ENCODE results near the gene METTL4. TPM values are rescaled to one million over a fixed set of nuclear protein-coding genes. Genes with fewer than 3 reads are reported as not detected.

METTL4 gene
- polyA plus RNA-seq, 2 of the 4 experiments (the other 2 are of a cell fraction) = 7.1 to 14.9 TPM

DNA sequence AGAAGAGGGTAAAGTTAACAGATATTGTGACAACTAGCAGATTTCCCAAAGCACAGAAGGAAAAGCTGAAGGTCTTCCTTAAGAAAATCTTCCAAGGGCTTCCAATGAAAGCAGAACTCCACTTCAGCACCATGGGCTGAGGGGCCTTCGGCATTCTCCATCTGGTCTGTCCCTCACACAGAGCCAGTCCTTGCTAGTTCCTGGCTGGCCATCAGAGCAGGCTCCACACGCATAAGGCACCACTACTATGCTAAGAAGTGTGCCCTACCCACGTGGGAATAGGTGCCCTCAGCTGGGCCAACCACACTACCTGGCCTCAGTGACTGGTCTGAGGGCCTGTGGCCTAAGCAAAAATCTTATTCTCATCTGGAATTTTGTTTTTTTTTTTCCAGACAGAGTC, 73.5 kb downstream of the METTL4 start:
- DNase-seq (ENCODE audit: low read depth in 1 of 2, low spot score in 1 of 2) (no peak), ATAC-seq (no peak), FAIRE-seq (no peak)
- ChIA-PET CTCF (no interaction called here), POLR2A (no interaction called here)
- WGBS (ENCODE audit: missing lambda C conversion rate) = 77% methylated on average over 3 of the region's 3 CpGs
- Histone ChIP-seq H3K9me3 (no peaks in the 10 kb centered on the region), H3K4me1 (no peaks in the 10 kb centered on the region), H3K27ac (no peak overlapping the region), H3K4me2 (no peak overlapping the region), H3K4me3 (no peak overlapping the region)
- TF ChIP-seq KDM1A (IDR thresholded peaks at IDR 0.05; ENCODE audit: low read depth) (no peak), FOXS1 (CRISPR knock-in tag; IDR thresholded peaks at IDR 0.05) (no peak), TP53 (CRISPR knock-in tag; IDR thresholded peaks at IDR 0.05) (no peak), EHF (CRISPR knock-in tag; IDR thresholded peaks at IDR 0.05) (no peak), EHMT2 (IDR thresholded peaks at IDR 0.05; ENCODE audit: low read depth) (no peak), SREBF2 (IDR thresholded peaks at IDR 0.05) (no peak), CHD4 (IDR thresholded peaks at IDR 0.05; ENCODE audit: borderline replicate concordance) (no peak), POLR2AphosphoS2 (conservative IDR thresholded peaks at IDR 0.05; ENCODE audit: low read length) (no peak), HOXA7 (CRISPR knock-in tag; IDR thresholded peaks at IDR 0.05) (no peak), EP300 (IDR thresholded peaks at IDR 0.05) (no peak), NPAS2 (CRISPR knock-in tag; IDR thresholded peaks at IDR 0.05; ENCODE audit: borderline replicate concordance) (no peak), HEYL (CRISPR knock-in tag; IDR thresholded peaks at IDR 0.05) (no peak), CBX8 (IDR thresholded peaks at IDR 0.05) (no peak)

DNA sequence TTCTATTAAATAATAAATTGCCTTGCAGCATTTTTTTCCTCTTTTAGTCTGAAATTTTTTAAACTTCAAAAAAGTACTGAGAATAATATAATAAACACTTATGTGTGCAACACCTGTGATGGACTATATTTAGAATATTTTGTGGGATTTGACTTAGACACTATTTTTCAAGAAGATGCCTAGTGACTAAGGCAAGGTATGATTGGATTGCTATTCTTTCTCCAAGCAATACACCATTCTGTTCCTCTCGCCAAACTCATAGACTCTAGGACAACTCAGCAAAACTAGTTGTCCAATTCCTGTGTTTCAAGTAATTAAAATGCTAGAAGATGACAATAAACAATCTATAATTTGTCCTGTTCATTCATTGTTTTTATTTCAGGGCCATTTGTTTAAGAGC, 75.9 kb downstream of the METTL4 start:
- CTCF ChIA-PET = no interaction called here
- H3K27ac ChIP-seq = no peak overlapping the region
- no peaks in the 10 kb centered on the region for H3K9me3 ChIP-seq
- no peak overlapping the region for H3K4me3 ChIP-seq
- DNase-seq (ENCODE audit: low read depth in 1 of 2, low spot score in 1 of 2) (no peak), ATAC-seq (no peak), FAIRE-seq (no peak)
- no peak for TF ChIP-seq HOXB13 (CRISPR knock-in tag; IDR thresholded peaks at IDR 0.05; ENCODE audit: low read depth)
- no peak for TF ChIP-seq KDM1A (IDR thresholded peaks at IDR 0.05; ENCODE audit: low read depth)
- no peak for TF ChIP-seq RFX5 (IDR thresholded peaks at IDR 0.05)
- TF ChIP-seq ZC3H11A (IDR thresholded peaks at IDR 0.05) = no peak
- no peak for TF ChIP-seq FOXS1 (CRISPR knock-in tag; IDR thresholded peaks at IDR 0.05)
- no peak for TF ChIP-seq NPAS2 (CRISPR knock-in tag; IDR thresholded peaks at IDR 0.05; ENCODE audit: borderline replicate concordance)
- no peak for TF ChIP-seq BHLHE40 (IDR thresholded peaks at IDR 0.05; ENCODE audit: low read depth, low read length)
- TF ChIP-seq FOSL2 (IDR thresholded peaks at IDR 0.05) = no peak
- TF ChIP-seq FOSL2 (CRISPR knock-in tag; IDR thresholded peaks at IDR 0.05) = no peak
- TF ChIP-seq EP300 (IDR thresholded peaks at IDR 0.05) = no peak
- no peak for TF ChIP-seq TFCP2L1 (CRISPR knock-in tag; IDR thresholded peaks at IDR 0.05)
- no peak for TF ChIP-seq CEBPB (IDR thresholded peaks at IDR 0.05)
- TF ChIP-seq, protein P1, sequence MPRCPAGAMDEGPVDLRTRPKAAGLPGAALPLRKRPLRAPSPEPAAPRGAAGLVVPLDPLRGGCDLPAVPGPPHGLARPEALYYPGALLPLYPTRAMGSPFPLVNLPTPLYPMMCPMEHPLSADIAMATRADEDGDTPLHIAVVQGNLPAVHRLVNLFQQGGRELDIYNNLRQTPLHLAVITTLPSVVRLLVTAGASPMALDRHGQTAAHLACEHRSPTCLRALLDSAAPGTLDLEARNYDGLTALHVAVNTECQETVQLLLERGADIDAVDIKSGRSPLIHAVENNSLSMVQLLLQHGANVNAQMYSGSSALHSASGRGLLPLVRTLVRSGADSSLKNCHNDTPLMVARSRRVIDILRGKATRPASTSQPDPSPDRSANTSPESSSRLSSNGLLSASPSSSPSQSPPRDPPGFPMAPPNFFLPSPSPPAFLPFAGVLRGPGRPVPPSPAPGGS (IDR thresholded peaks at IDR 0.05) = no peak
- no peak overlapping the region for H3K4me2 ChIP-seq
- WGBS (ENCODE audit: missing lambda C conversion rate) = 95% methylated on average over 1 of the region's 1 CpG
- no peaks in the 10 kb centered on the region for H3K4me1 ChIP-seq
- POLR2A ChIA-PET = no interaction called here

DNA sequence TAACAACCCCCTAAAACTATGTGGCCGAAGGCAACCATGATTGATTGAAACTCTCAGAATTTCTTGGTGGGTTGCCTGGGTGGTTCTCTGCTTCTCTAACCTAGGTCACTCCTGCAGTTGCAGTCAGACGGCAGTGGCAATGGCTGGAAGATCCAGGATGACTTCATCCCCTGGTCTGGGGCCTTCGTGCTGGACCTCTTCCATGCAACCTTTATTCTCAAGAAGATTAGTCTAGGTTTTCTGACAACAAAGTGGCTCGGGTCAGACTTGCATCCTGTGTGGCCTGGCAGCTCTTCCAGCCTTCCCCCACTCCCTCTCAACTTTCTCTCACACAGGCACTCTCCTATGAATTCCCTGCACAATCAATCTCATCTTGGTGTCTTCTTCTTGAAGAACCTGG, 76.4 kb downstream of the METTL4 start:
- ATAC-seq (no peak), DNase-seq (ENCODE audit: low read depth in 1 of 2, low spot score in 1 of 2) (no peak), FAIRE-seq (no peak)
- no peaks in the 10 kb centered on the region for H3K9me3 ChIP-seq
- no peak overlapping the region for H3K4me3 ChIP-seq
- POLR2A ChIA-PET = no interaction called here
- H3K4me2 ChIP-seq = no peak overlapping the region
- CTCF ChIA-PET = no interaction called here
- WGBS (ENCODE audit: missing lambda C conversion rate) = 57% methylated on average over 4 of the region's 4 CpGs
- H3K4me1 ChIP-seq = no peaks in the 10 kb centered on the region
- no peak for TF ChIP-seq FOXS1 (CRISPR knock-in tag; IDR thresholded peaks at IDR 0.05)
- no peak for TF ChIP-seq TP53 (CRISPR knock-in tag; IDR thresholded peaks at IDR 0.05)
- TF ChIP-seq, protein P2, sequence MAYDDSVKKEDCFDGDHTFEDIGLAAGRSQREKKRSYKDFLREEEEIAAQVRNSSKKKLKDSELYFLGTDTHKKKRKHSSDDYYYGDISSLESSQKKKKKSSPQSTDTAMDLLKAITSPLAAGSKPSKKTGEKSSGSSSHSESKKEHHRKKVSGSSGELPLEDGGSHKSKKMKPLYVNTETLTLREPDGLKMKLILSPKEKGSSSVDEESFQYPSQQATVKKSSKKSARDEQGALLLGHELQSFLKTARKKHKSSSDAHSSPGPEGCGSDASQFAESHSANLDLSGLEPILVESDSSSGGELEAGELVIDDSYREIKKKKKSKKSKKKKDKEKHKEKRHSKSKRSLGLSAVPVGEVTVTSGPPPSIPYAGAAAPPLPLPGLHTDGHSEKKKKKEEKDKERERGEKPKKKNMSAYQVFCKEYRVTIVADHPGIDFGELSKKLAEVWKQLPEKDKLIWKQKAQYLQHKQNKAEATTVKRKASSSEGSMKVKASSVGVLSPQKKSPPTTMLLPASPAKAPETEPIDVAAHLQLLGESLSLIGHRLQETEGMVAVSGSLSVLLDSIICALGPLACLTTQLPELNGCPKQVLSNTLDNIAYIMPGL (CRISPR knock-in tag; IDR thresholded peaks at IDR 0.05; ENCODE audit: borderline replicate concordance) = no peak
- H3K27ac ChIP-seq = no peak overlapping the region

Small RNA genes within 50 kb of the gene (small RNA-seq; reads per million reads assigned to genes)
- gene RF00019 (0 reads per million in 6 experiments), gene RF01233 (0 reads per million in 6 experiments)

Other genes with a start within 250 kb of the METTL4 start
- 13.6 and 20.2 TPM in 2 replicates for gene NDC80, start 52 bp upstream of the METTL4 start, polyA plus RNA-seq (2011; rRNA removed)
- 11.1 to 13.0 TPM (median 11.7 TPM) in 3 replicates for gene NDC80, start 52 bp upstream of the METTL4 start, polyA plus RNA-seq (2017; fragmentation: RNase III; extraction: RNeasy Plus Mini Kit Qiagen cat#74134 plus additional on column Dnase treatment)
- 21.5 and 25.5 TPM in 2 replicates for gene SMCHD1, start 84.2 kb upstream of the METTL4 start, polyA plus RNA-seq (2011; rRNA removed)
- gene SMCHD1, start 84.2 kb upstream of the METTL4 start, polyA plus RNA-seq (2017; fragmentation: RNase III; extraction: RNeasy Plus Mini Kit Qiagen cat#74134 plus additional on column Dnase treatment) = 15.5 to 18.3 TPM (median 16.1 TPM) in 3 replicates

All from A549 (cell line).